DOHH2 (cell line): ENCODE results near the gene AKAP13.

ENCODE experiments used
- H3F3A ChIP-seq: fragments of 200-600 bp; sonication (generic), shearing (Covaris generic); 2 replicates; pipeline ENCODE4 v1.6.0; 2016; ENCODE audit warnings: antibody characterized with exemption, mild to moderate bottlenecking; ENCODE audit not compliant: control insufficient read depth, insufficient read depth
- H3K27ac ChIP-seq: fragments of 200-600 bp; sonication (generic); 2 replicates; pipeline ENCODE4 v1.5.1; 2014; ENCODE audit warnings: low read depth, mild to moderate bottlenecking, low read length, moderate library complexity
- H3K27me3 ChIP-seq: fragments of 200-600 bp; sonication (generic); 2 replicates; pipeline ENCODE4 v1.6.1; 2014; ENCODE audit warnings: mild to moderate bottlenecking, low read length, mixed read lengths; ENCODE audit not compliant: control insufficient read depth
- H3K36me3 ChIP-seq: fragments of 200-600 bp; sonication (generic); 2 replicates; pipeline ENCODE4 v1.6.1; 2014; ENCODE audit warnings: mild to moderate bottlenecking, low read length, moderate library complexity, mixed read lengths; ENCODE audit not compliant: control insufficient read depth
- H3K4me1 ChIP-seq: fragments of 200-600 bp; sonication (generic); 2 replicates; pipeline ENCODE4 v1.6.1; 2014; ENCODE audit warnings: mild to moderate bottlenecking, low read length, mixed read lengths; ENCODE audit not compliant: control insufficient read depth
- H3K4me2 ChIP-seq: fragments of 200-600 bp; sonication (generic); 2 replicates; pipeline ENCODE4 v1.6.0; 2014; ENCODE audit warnings: mild to moderate bottlenecking, low read length, moderate library complexity
- H3K4me3 ChIP-seq: fragments of 200-600 bp; sonication (generic); 2 replicates; pipeline ENCODE4 v1.5.1; 2014; ENCODE audit warnings: mild to moderate bottlenecking, low read length, mixed read lengths
- H3K79me2 ChIP-seq: fragments of 200-600 bp; sonication (generic); 2 replicates; pipeline ENCODE4 v1.6.1; 2014; ENCODE audit warnings: mild to moderate bottlenecking, low read length, mixed read lengths; ENCODE audit not compliant: control insufficient read depth
- H3K9me2 ChIP-seq: fragments of 200-600 bp; sonication (generic); replicated peaks from 2 replicates; pipeline ENCODE4 v1.6.1; 2014; ENCODE audit warnings: mild to moderate bottlenecking, low read length, mixed read lengths; ENCODE audit not compliant: control insufficient read depth
- H3K9me3 ChIP-seq: fragments of 200-600 bp; sonication (generic); 2 replicates; pipeline ENCODE4 v1.6.1; 2014; ENCODE audit warnings: antibody characterized with exemption, low read length, mixed read lengths; ENCODE audit not compliant: control insufficient read depth, insufficient read depth
- H4K20me1 ChIP-seq: fragments of 200-600 bp; sonication (generic); 2 replicates; pipeline ENCODE4 v1.6.0; 2014; ENCODE audit warnings: low read depth, mild to moderate bottlenecking, antibody characterized with exemption, low read length, moderate library complexity; ENCODE audit not compliant: control insufficient read depth, insufficient read depth
- CTCF ChIP-seq: fragments of 200-600 bp; sonication (generic); IDR thresholded peaks from one replicate; pipeline ENCODE4 v1.5.1; 2014; ENCODE audit warnings: antibody characterized with exemption, mild to moderate bottlenecking, low read depth, low read length; ENCODE audit not compliant: poor library complexity, severe bottlenecking
- EZH2phosphoT487 ChIP-seq: fragments of 200-600 bp; sonication (generic); IDR thresholded peaks from 2 replicates; pipeline ENCODE4 v1.6.1; 2017; ENCODE audit warnings: borderline replicate concordance, mild to moderate bottlenecking, antibody characterized with exemption, low read length, moderate library complexity, mixed read lengths

The AKAP13 gene

GRCh38 chr15:85745525-85746150, 365.2 kb downstream of the AKAP13 start:
- Histone ChIP-seq H3K9me3 (no peaks in the 10 kb centered on the region), H3K4me2 (no peak overlapping the region), H3K79me2 (no peaks in the 10 kb centered on the region), H3K36me3 (peaks cover 81% of the 10 kb centered on the region), H3K27me3 (no peaks in the 10 kb centered on the region), H3K4me1 (no peaks in the 10 kb centered on the region), H3K27ac (no peak overlapping the region), H3K4me3 (no peak overlapping the region), H4K20me1 (no peaks in the 10 kb centered on the region; the same call in 1 of the 2 replicates), H3F3A (0 out of 2 replicates have a peak, but pooled peaks cover 6% of the 10 kb centered on the region), H3K9me2 (no peaks in the 10 kb centered on the region)
- TF ChIP-seq CTCF = no peak
- TF ChIP-seq EZH2phosphoT487 = no peak

- no peak overlapping the region for H3K27ac ChIP-seq
- H3K4me3 ChIP-seq = no peak overlapping the region
- no peaks in the 10 kb centered on the region for H3K9me2 ChIP-seq
- 0 out of 2 replicates have a peak, but pooled peaks cover 6% of the 10 kb centered on the region for H3F3A ChIP-seq
- H3K36me3 ChIP-seq = peaks cover 71% of the 10 kb centered on the region
- H3K79me2 ChIP-seq = no peaks in the 10 kb centered on the region
- no peaks in the 10 kb centered on the region for H3K4me1 ChIP-seq
- H3K27me3 ChIP-seq = no peaks in the 10 kb centered on the region
- no peaks in the 10 kb centered on the region for H3K9me3 ChIP-seq
- H3K4me2 ChIP-seq = no peak overlapping the region
- TF ChIP-seq EZH2phosphoT487 (no peak), CTCF (no peak)
- no peaks in the 10 kb centered on the region; the same call in 1 of the 2 replicates for H4K20me1 ChIP-seq
Observed at GRCh38 chr15:85746641-85747040, 366.2 kb downstream of the AKAP13 start.

- Histone ChIP-seq H3K4me1 (no peaks in the 10 kb centered on the region), H3K4me3 (no peak overlapping the region), H3K79me2 (no peaks in the 10 kb centered on the region), H3K27me3 (no peaks in the 10 kb centered on the region), H3K36me3 (peaks cover 56% of the 10 kb centered on the region), H3K9me2 (no peaks in the 10 kb centered on the region), H3K9me3 (no peaks in the 10 kb centered on the region), H3K4me2 (no peak overlapping the region), H3K27ac (no peak overlapping the region), H4K20me1 (no peaks in the 10 kb centered on the region; the same call in 1 of the 2 replicates), H3F3A (0 out of 2 replicates have a peak, but pooled peaks cover 6% of the 10 kb centered on the region)
- no peak for TF ChIP-seq CTCF
- no peak for TF ChIP-seq EZH2phosphoT487
Observed at GRCh38 chr15:85748176-85748575, 367.8 kb downstream of the AKAP13 start.
